ENCODE measurements around the gene MUSK. TPM values are rescaled to one million over a fixed set of nuclear protein-coding genes. Genes with fewer than 3 reads are reported as not detected.

MUSK gene
- total RNA-seq, 1 experiment from 2014 or later: not detected

- H3K4me2 ChIP-seq (ENCODE audit: low read length): no peak overlapping the region
- H3K4me3 ChIP-seq (ENCODE audit: low read length): no peak overlapping the region
- peaks cover 1% of the 10 kb centered on the region; the same call in 1 of the 2 replicates for H3K36me3 ChIP-seq (ENCODE audit: low read depth, low read length)
- no peaks in the 10 kb centered on the region for H3K27me3 ChIP-seq (ENCODE audit: low read length)
- ChIA-PET CTCF (no interaction called here), POLR2A (ENCODE audit: unreplicated experiment) (no interaction called here)
- peak overlapping the region; percentile 39; the same call in 1 of the 2 replicates for H2AFZ ChIP-seq (ENCODE audit: low read length)
- no peaks in the 10 kb centered on the region for H4K20me1 ChIP-seq (ENCODE audit: low read length)
- H3K27ac ChIP-seq (ENCODE audit: low read length): peak overlapping the region; percentile 99
- no TSS peak for BruUV-seq (replicated peaks)
- H3K9me2 ChIP-seq (replicated peaks; ENCODE audit: low read length): no peaks in the 10 kb centered on the region
- intact Hi-C loops (cut with micrococcal nuclease): no loop called here
- no peaks in the 10 kb centered on the region for H3K9me3 ChIP-seq (ENCODE audit: low read length)
- TF ChIP-seq CTCF (conservative IDR thresholded peaks at IDR 0.05; ENCODE audit: low read depth, low read length): no peak
- no peak for TF ChIP-seq EZH2 (IDR thresholded peaks at IDR 0.05; ENCODE audit: low read length, unreplicated experiment)
- TF ChIP-seq EZH2phosphoT487 (IDR thresholded peaks at IDR 0.05; ENCODE audit: borderline replicate concordance, low read length): no peak
- ATAC-seq (peak; percentile 20), DNase-seq (peak; percentile 21)
- peak overlapping the region; percentile 59 for H3K9ac ChIP-seq (ENCODE audit: low read length)
- peaks cover 6% of the 10 kb centered on the region for H3F3A ChIP-seq (ENCODE audit: low read length, unreplicated experiment)
- peaks cover 42% of the 10 kb centered on the region for H3K4me1 ChIP-seq (ENCODE audit: insufficient read depth, low read length)
- H3K79me2 ChIP-seq (ENCODE audit: low read length): peaks cover 14% of the 10 kb centered on the region; the same call in 1 of the 2 replicates
Measured at GRCh38 chr9:110802416-110803035, 133.9 kb downstream of the MUSK start.

- intact Hi-C loops (cut with micrococcal nuclease): no loop called here
- H3K27ac ChIP-seq (ENCODE audit: low read length): peak overlapping the region; percentile 20; the same call in 1 of the 2 replicates
- H3K9me3 ChIP-seq (ENCODE audit: low read length): 0 out of 2 replicates have a peak, but pooled peaks cover 3% of the 10 kb centered on the region
- H4K20me1 ChIP-seq (ENCODE audit: low read length): no peaks in the 10 kb centered on the region
- no TSS peak for BruUV-seq (replicated peaks)
- no peak overlapping the region for H3K4me3 ChIP-seq (ENCODE audit: low read length)
- no peaks in the 10 kb centered on the region for H3K27me3 ChIP-seq (ENCODE audit: low read length)
- H3K9ac ChIP-seq (ENCODE audit: low read length): no peak overlapping the region
- H3K36me3 ChIP-seq (ENCODE audit: low read depth, low read length): peaks cover 13% of the 10 kb centered on the region; the same call in 1 of the 2 replicates
- ATAC-seq: no peak
- peak; percentile 10 for DNase-seq
- H3K79me2 ChIP-seq (ENCODE audit: low read length): peaks cover 13% of the 10 kb centered on the region; the same call in 1 of the 2 replicates
- no peaks in the 10 kb centered on the region for H3F3A ChIP-seq (ENCODE audit: low read length, unreplicated experiment)
- no peak overlapping the region for H3K4me2 ChIP-seq (ENCODE audit: low read length)
- ChIA-PET POLR2A (ENCODE audit: unreplicated experiment) (no interaction called here), CTCF (no interaction called here)
- no peaks in the 10 kb centered on the region for H3K9me2 ChIP-seq (replicated peaks; ENCODE audit: low read length)
- no peak for TF ChIP-seq EZH2phosphoT487 (IDR thresholded peaks at IDR 0.05; ENCODE audit: borderline replicate concordance, low read length)
- no peak for TF ChIP-seq CTCF (conservative IDR thresholded peaks at IDR 0.05; ENCODE audit: low read depth, low read length)
- no peak for TF ChIP-seq EZH2 (IDR thresholded peaks at IDR 0.05; ENCODE audit: low read length, unreplicated experiment)
- H3K4me1 ChIP-seq (ENCODE audit: insufficient read depth, low read length): 0 out of 2 replicates have a peak, but pooled peaks cover 9% of the 10 kb centered on the region
- no peak overlapping the region for H2AFZ ChIP-seq (ENCODE audit: low read length)
Measured at GRCh38 chr9:110807956-110808598, 139.5 kb downstream of the MUSK start.

GRCh38 chr9:110808599-110808980 is 140.0 kb downstream of the MUSK start:
- Histone ChIP-seq H3K4me1 (ENCODE audit: insufficient read depth, low read length) (peaks cover 9% of the 10 kb centered on the region; the same call in 1 of the 2 replicates), H3K9ac (ENCODE audit: low read length) (no peak overlapping the region), H2AFZ (ENCODE audit: low read length) (no peak overlapping the region), H3K9me3 (ENCODE audit: low read length) (0 out of 2 replicates have a peak, but pooled peaks cover 6% of the 10 kb centered on the region), H3K4me2 (ENCODE audit: low read length) (no peak overlapping the region), H3K27ac (ENCODE audit: low read length) (0 out of 2 replicates have a peak overlapping the region, but pooled peaks have one; percentile 11), H4K20me1 (ENCODE audit: low read length) (no peaks in the 10 kb centered on the region), H3F3A (ENCODE audit: low read length, unreplicated experiment) (no peaks in the 10 kb centered on the region), H3K27me3 (ENCODE audit: low read length) (no peaks in the 10 kb centered on the region), H3K79me2 (ENCODE audit: low read length) (peaks cover 13% of the 10 kb centered on the region; the same call in 1 of the 2 replicates), H3K4me3 (ENCODE audit: low read length) (no peak overlapping the region), H3K36me3 (ENCODE audit: low read depth, low read length) (peaks cover 18% of the 10 kb centered on the region; the same call in 1 of the 2 replicates), H3K9me2 (replicated peaks; ENCODE audit: low read length) (no peaks in the 10 kb centered on the region)
- intact Hi-C loops (cut with micrococcal nuclease): no loop called here
- ATAC-seq (no peak), DNase-seq (no peak)
- CTCF ChIA-PET: no interaction called here
- POLR2A ChIA-PET (ENCODE audit: unreplicated experiment): no interaction called here
- TF ChIP-seq CTCF (conservative IDR thresholded peaks at IDR 0.05; ENCODE audit: low read depth, low read length) (no peak), EZH2phosphoT487 (IDR thresholded peaks at IDR 0.05; ENCODE audit: borderline replicate concordance, low read length) (no peak), EZH2 (IDR thresholded peaks at IDR 0.05; ENCODE audit: low read length, unreplicated experiment) (no peak)
- BruUV-seq (replicated peaks): no TSS peak

Data from PC-3 (cell line).